ENCODE results near the gene LRRC52. TPM values are rescaled to one million over a fixed set of nuclear protein-coding genes. Genes with fewer than 3 reads are reported as not detected.

Gene LRRC52
- total RNA-seq, 1 donor, result not detected

DNA sequence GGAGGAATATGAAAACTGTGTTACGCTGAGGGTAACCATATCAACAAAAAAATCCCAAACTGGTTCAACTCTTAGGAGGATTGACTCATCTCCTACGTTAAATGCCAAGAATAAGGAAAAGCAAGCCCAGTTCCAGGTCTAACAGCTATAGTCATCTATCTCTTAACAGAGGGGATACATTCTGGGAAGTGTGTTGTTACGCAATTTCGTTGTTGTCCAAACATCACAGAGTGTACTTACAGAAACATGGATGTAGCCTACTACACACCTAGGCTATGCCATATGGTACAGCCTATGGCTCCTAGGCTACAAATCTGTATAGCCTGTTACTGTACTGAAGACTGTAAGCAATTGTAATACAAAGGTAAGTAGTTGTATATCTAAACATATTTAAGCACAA, 23.2 kb upstream of the LRRC52 start:
- DNase-seq (ENCODE audit: low read depth), result no peak
- H3K4me3 ChIP-seq (ENCODE audit: low read depth, low read length), result no peak overlapping the region
- TF ChIP-seq, protein P1, sequence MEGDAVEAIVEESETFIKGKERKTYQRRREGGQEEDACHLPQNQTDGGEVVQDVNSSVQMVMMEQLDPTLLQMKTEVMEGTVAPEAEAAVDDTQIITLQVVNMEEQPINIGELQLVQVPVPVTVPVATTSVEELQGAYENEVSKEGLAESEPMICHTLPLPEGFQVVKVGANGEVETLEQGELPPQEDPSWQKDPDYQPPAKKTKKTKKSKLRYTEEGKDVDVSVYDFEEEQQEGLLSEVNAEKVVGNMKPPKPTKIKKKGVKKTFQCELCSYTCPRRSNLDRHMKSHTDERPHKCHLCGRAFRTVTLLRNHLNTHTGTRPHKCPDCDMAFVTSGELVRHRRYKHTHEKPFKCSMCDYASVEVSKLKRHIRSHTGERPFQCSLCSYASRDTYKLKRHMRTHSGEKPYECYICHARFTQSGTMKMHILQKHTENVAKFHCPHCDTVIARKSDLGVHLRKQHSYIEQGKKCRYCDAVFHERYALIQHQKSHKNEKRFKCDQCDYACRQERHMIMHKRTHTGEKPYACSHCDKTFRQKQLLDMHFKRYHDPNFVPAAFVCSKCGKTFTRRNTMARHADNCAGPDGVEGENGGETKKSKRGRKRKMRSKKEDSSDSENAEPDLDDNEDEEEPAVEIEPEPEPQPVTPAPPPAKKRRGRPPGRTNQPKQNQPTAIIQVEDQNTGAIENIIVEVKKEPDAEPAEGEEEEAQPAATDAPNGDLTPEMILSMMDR (IDR thresholded peaks at IDR 0.05; ENCODE audit: insufficient read depth, low read length), result no peak

DNA sequence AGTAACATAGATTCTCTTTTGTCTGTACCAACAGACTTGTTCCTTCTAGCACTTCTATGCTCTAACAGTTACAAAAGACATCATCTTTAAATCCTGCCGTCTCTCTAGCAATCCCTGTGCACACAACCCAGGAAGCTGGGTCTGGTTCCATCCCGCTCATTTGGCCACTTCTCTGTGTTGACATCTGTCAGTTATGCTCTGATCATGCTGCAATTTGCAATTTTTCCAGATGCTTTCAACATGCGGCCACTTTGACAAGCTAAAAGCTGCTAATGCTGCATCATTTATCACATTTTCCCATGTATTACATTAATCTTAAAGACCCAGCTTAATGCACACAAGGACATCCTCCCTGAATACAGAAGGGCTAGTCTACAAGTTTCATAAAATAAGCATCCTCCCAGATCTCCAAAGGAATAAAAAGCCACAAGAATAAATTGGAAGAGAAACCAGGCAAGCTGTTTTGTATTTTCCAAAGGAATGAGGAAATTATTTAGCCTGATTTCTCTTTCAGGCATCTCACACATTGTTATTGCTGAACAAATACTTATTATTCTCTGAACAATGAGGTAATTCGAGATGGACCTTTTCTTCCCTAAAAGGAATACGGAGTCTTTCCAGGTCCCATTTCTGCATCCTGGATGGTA, 19.0 kb upstream of the LRRC52 start:
- TF ChIP-seq, protein P1 (IDR thresholded peaks at IDR 0.05; ENCODE audit: insufficient read depth, low read length), result no peak
- DNase-seq (ENCODE audit: low read depth), result no peak
- H3K4me3 ChIP-seq (ENCODE audit: low read depth, low read length), result no peak overlapping the region

DNA sequence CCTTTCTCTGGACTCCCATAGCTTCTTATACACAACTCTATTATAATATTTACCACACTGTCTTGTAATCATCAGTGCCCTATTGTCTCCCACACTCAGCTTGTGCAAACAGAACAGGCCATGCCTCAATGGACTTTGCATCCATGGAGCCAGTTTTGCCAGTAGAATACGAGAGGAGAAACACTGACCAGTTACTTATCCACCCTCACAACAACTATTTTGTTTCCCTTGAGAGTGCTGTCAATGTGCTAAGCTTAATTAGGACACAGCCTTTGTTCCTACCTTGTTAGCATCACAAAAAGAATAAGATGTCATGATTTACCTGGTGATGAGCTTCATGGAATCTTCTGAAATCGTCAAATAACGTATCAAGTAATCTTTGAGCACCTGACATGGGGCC, 18.1 kb upstream of the LRRC52 start:
- no peak overlapping the region for H3K4me3 ChIP-seq (ENCODE audit: low read depth, low read length)
- TF ChIP-seq, protein P1 (IDR thresholded peaks at IDR 0.05; ENCODE audit: insufficient read depth, low read length), result no peak
- DNase-seq (ENCODE audit: low read depth), result no peak

DNA sequence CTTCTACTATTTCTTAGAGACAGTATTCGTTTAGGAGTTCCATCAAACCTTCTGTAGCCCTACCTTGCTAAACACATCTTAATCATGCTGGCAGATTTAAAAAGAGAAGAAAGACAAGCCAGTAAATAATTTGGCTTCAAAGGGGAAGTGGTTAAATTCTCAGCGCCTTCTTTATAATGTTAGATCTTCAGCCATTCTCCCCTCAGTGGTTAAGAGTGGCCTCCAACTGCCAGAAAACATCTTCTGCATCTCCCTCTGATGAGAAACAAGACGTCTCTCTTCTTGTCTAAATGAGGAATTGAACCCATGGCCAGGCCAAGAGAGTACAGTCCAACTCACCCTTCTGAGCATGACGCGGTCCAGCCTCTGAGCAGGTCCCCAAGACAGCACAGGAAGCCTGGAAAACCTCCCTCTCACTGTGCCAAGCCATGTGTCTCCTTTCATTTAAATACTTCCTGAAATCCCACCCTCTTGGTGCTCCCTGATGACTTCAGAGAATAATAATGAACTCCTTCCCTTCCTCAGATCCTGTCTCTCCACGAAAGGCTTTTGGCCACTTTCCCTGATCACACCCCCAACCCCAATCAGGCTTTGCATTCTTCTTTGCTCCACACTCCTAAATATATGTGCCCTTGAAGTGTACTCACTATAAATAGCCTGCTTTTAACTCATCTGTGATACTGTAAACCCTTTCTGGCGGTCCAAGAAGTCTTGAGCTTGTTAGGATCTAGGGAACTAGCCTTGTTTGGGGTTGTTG, 16.4 kb upstream of the LRRC52 start:
- TF ChIP-seq, protein P1 (IDR thresholded peaks at IDR 0.05; ENCODE audit: insufficient read depth, low read length), result no peak
- H3K4me3 ChIP-seq (ENCODE audit: low read depth, low read length), result no peak overlapping the region
- no peak for DNase-seq (ENCODE audit: low read depth)

DNA sequence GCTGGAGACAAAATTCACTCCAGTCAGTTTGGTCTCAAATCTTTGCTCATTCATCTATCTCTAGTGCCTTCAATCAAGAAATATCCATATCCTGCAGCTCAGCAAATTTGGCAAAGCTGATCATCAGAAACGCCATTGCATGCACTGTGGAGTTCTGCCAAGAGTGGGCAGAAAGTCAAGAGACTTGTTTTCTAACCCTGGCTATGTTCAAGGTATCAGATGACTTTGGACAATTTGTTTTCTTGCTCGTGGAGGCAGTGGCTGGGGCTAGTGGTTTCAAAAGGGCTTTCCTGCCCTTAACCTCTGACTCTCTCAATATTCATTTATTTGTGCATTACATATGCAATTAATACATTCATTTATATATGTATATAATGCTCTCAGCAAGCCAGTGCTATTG, 12.8 kb upstream of the LRRC52 start:
- TF ChIP-seq, protein P1 (IDR thresholded peaks at IDR 0.05; ENCODE audit: insufficient read depth, low read length), result no peak
- no peak for DNase-seq (ENCODE audit: low read depth)
- no peak overlapping the region for H3K4me3 ChIP-seq (ENCODE audit: low read depth, low read length)

DNA sequence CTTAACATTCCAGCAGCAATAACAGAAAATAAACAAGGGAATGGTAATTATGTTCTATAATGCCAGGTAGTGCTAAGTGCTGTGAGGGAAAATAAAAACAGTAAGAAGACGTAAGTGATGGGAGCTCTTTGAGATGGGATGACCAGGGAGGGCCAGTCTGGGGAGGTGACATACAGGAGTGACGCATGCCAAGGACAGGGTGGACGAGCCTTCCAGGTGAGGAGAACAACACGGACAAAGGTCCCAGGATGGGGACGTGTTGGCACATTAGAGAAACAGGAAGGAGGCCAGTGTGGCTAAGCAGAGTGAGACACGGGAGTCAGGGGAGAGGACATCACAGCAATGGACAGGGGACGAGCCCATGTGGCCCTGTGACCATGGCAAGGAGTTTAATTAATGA, 11.7 kb upstream of the LRRC52 start:
- TF ChIP-seq, protein P1 (IDR thresholded peaks at IDR 0.05; ENCODE audit: insufficient read depth, low read length), result no peak
- no peak overlapping the region for H3K4me3 ChIP-seq (ENCODE audit: low read depth, low read length)
- DNase-seq (ENCODE audit: low read depth), result no peak
